Endothelial cell of umbilical vein (primary cell): ENCODE measurements around the gene HMGN1. TPM values are rescaled to one million over a fixed set of nuclear protein-coding genes. Genes with fewer than 3 reads are reported as not detected.

Experiments
- BruUV-seq: library from RNA; stranded (reverse); fragments of 400-500 nt; replicated peaks from 2 replicates; lab custom pipeline; 2021; lab: Mats Ljungman, UMichigan
- CTCF ChIA-PET: fragments of 300-600, 350-600 bp; sonication (Branson Sonifier 250); formaldehyde crosslinking; loops from one replicate; lab custom pipeline; 2021; ENCODE audit warnings: antibody characterized with exemption, inconsistent platforms; lab: Charles Lee
- POLR2A ChIA-PET: fragments of 300-600, 350-600 bp; sonication (Branson Sonifier 250); formaldehyde crosslinking; loops from one replicate; lab custom pipeline; 2021; ENCODE audit warnings: antibody characterized with exemption, inconsistent platforms; lab: Charles Lee
- DNase-seq: peaks from one replicate; pipeline ENCODE4 v3.0.0-alpha.2; 2011; ENCODE audit warnings: low read depth, low spot score
- FAIRE-seq: peaks from 2 replicates; lab custom pipeline; 2011; peaks lifted over from hg19 to GRCh38; lab: Jason Lieb, UNC
- H2AFZ ChIP-seq: 2 replicates; pipeline ENCODE4 v1.6.0; 2012; ENCODE audit warnings: low read depth, low read length, control low read depth, inconsistent platforms
- H3K27ac ChIP-seq: 2 replicates; pipeline ENCODE4 v1.5.1; 2011; ENCODE audit warnings: low read depth, mild to moderate bottlenecking, control low read depth, low read length, moderate library complexity; ENCODE audit not compliant: insufficient read depth
- H3K27me3 ChIP-seq, 2 experiments: 2 replicates each; pipeline versions ENCODE4 v1.6.0 to v1.6.1; 2011; ENCODE audit warnings: low read length in 2 of 2, mixed read lengths in 1 of 2; ENCODE audit not compliant: control insufficient read depth in 2 of 2, insufficient read depth in 2 of 2
- H3K36me3 ChIP-seq, 2 experiments: 2 replicates in 1 of 2; 3 replicates in 1 of 2; pipeline ENCODE4 v1.5.1; 2011; ENCODE audit warnings: low read length in 2 of 2, mild to moderate bottlenecking in 1 of 2, moderate library complexity in 1 of 2; ENCODE audit not compliant: control insufficient read depth in 2 of 2, insufficient read depth in 2 of 2; ENCODE audit errors: extremely low read depth in 1 of 2
- H3K4me1 ChIP-seq: 3 replicates; pipeline ENCODE4 v1.5.1; 2011; ENCODE audit warnings: mild to moderate bottlenecking, low read length; ENCODE audit not compliant: control insufficient read depth, insufficient read depth; ENCODE audit errors: extremely low read depth
- H3K4me2 ChIP-seq: 2 replicates; pipeline ENCODE4 v1.6.1; 2011; ENCODE audit warnings: low read length, control low read depth, mixed read lengths; ENCODE audit not compliant: insufficient read depth
- H3K4me3 ChIP-seq, 3 experiments: fragments of 200-600 bp in 1 of 3; sonication (generic), shearing (Covaris generic) in 1 of 3; replicated peaks in 1 of 3; 2 replicates each; pipeline ENCODE4 v1.5.1; 2011 to 2016; ENCODE audit warnings: control low read depth in 3 of 3, low read length in 3 of 3, mild to moderate bottlenecking in 2 of 3, inconsistent platforms in 1 of 3, low read depth in 1 of 3, moderate library complexity in 1 of 3; ENCODE audit not compliant: insufficient read depth in 1 of 3
- H3K79me2 ChIP-seq: 2 replicates; pipeline ENCODE4 v1.6.0; 2012; ENCODE audit warnings: low read length, inconsistent platforms; ENCODE audit not compliant: control insufficient read depth, insufficient read depth
- H3K9ac ChIP-seq: replicated peaks from 2 replicates; pipeline ENCODE3; 2011; ENCODE audit warnings: low read length, control low read depth; ENCODE audit not compliant: insufficient read depth; ENCODE audit errors: extremely low read depth
- H3K9me1 ChIP-seq: replicated peaks from 3 replicates; pipeline ENCODE4 v1.6.0; 2011; ENCODE audit warnings: mild to moderate bottlenecking, low read length; ENCODE audit not compliant: control insufficient read depth, insufficient read depth; ENCODE audit errors: extremely low read depth
- H3K9me3 ChIP-seq: replicated peaks from 2 replicates; pipeline ENCODE4 v1.5.1; 2012; ENCODE audit warnings: low read length, inconsistent platforms; ENCODE audit not compliant: control insufficient read depth, insufficient read depth
- H4K20me1 ChIP-seq: replicated peaks from 2 replicates; pipeline ENCODE3; 2011; ENCODE audit warnings: mild to moderate bottlenecking, low read length; ENCODE audit not compliant: control insufficient read depth, insufficient read depth; ENCODE audit errors: extremely low read depth
- CTCF ChIP-seq, 2 donors: IDR thresholded peaks; 1 replicate in 1 of 2; 2 replicates in 1 of 2; pipeline ENCODE4 v1.5.1; 2011; ENCODE audit warnings: low read length in 2 of 2, mild to moderate bottlenecking in 2 of 2, moderate library complexity in 2 of 2, control low read depth in 1 of 2, inconsistent platforms in 1 of 2, low read depth in 1 of 2; ENCODE audit not compliant: insufficient read depth in 1 of 2; ENCODE audit errors: extremely low read depth in 1 of 2
- EZH2 ChIP-seq: IDR thresholded peaks from 2 replicates; pipeline ENCODE4 v1.6.1; 2012; ENCODE audit warnings: borderline replicate concordance, low read depth, mild to moderate bottlenecking, moderate library complexity, low read length, inconsistent platforms; ENCODE audit not compliant: severe bottlenecking
- FOS ChIP-seq: IDR thresholded peaks from 2 replicates; pipeline ENCODE4 v1.6.1; 2011; ENCODE audit warnings: mild to moderate bottlenecking, low read length, moderate library complexity, borderline replicate concordance; ENCODE audit not compliant: insufficient read depth
- GATA2 ChIP-seq: IDR thresholded peaks from 2 replicates; pipeline ENCODE4 v1.7.0; 2011; ENCODE audit warnings: low read depth, mild to moderate bottlenecking, moderate library complexity, mixed read lengths, low read length; ENCODE audit not compliant: insufficient read length, insufficient read depth
- JUN ChIP-seq: IDR thresholded peaks from 2 replicates; pipeline ENCODE4 v1.6.1; 2011; ENCODE audit warnings: borderline replicate concordance, low read depth; ENCODE audit not compliant: insufficient read length, insufficient read depth
- MYC ChIP-seq: IDR thresholded peaks from one replicate; pipeline ENCODE4 v1.6.1; 2011; ENCODE audit warnings: mild to moderate bottlenecking, low read depth, low read length
- POLR2A ChIP-seq: IDR thresholded peaks from 2 replicates; pipeline ENCODE4 v1.6.1; 2012; ENCODE audit warnings: low read depth, mild to moderate bottlenecking, control low read depth, low read length
- POLR2AphosphoS5 ChIP-seq: IDR thresholded peaks from 2 replicates; pipeline ENCODE4 v1.6.1; 2012; ENCODE audit warnings: low read depth, mild to moderate bottlenecking, control low read depth, low read length, moderate library complexity; ENCODE audit not compliant: insufficient read depth
- dilution Hi-C: fragments of 300-500 bp; cut with MboI; formaldehyde crosslinking; loops from one replicate; pipeline ENCODE4 v1.15.0; 2019; ENCODE audit warnings: low sequenced_read_pairs; ENCODE audit not compliant: extremely low pct_ligation_motif_present
- intact Hi-C: fragments of 100-400 bp; cut with micrococcal nuclease; formaldehyde crosslinking; loops from one replicate; pipeline ENCODE4 v1.10.0; 2022
- polyA plus RNA-seq, 4 experiments: library from polyadenylated mRNA; depleted of rRNA in 3 of 4; stranded (reverse) in 3 of 4; unstranded in 1 of 4; fragments of >200 nt; gene quantifications; 2 replicates each; pipeline versions ENCODE4 v1.2.1 to v1.2.3, GENCODE V29; 2011 to 2012; ENCODE audit warnings: missing spikeins in 1 of 4
- total RNA-seq: library from RNA; stranded (reverse); gene quantifications from 2 replicates; pipeline ENCODE4 v1.2.3, GENCODE V29; 2021
- TF ChIP-seq, protein P1 (sequence below): IDR thresholded peaks from 2 replicates; pipeline ENCODE4 v1.6.1; 2011; ENCODE audit not compliant: insufficient read depth, insufficient read length

HMGN1 gene
- total and polyA plus RNA-seq, 2 donors (not counting 3 experiments of a cell fraction or from before 2014, with no cell fraction given), result 162 to 360 TPM

GRCh38 chr21:39300587-39300986 lies 48.3 kb downstream of the HMGN1 start:
- DNase-seq (no peak), FAIRE-seq (no peak)
- H3K4me2 ChIP-seq, result no peak overlapping the region
- H4K20me1 ChIP-seq, result peaks cover 2% of the 10 kb centered on the region
- TF ChIP-seq JUN (no peak), MYC (no peak), CTCF (IDR thresholded peaks at IDR 0.05; ENCODE audit: extremely low read depth in 1 of 2, insufficient read depth in 1 of 2, low read depth in 1 of 2, low read length in 2 of 2) (no peak), EZH2 (no peak), POLR2A (no peak), POLR2AphosphoS5 (no peak), GATA2 (no peak), FOS (no peak)
- TF ChIP-seq, protein P1, sequence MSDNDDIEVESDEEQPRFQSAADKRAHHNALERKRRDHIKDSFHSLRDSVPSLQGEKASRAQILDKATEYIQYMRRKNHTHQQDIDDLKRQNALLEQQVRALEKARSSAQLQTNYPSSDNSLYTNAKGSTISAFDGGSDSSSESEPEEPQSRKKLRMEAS, result no peak
- intact Hi-C loops (no loop called here), dilution Hi-C loops (no loop called here)
- H3K4me1 ChIP-seq, result no peaks in the 10 kb centered on the region
- H2AFZ ChIP-seq, result no peak overlapping the region
- H3K27ac ChIP-seq, result no peak overlapping the region
- H3K9me3 ChIP-seq, result no peaks in the 10 kb centered on the region
- POLR2A ChIA-PET, result no interaction called here
- no peak overlapping the region for H3K4me3 ChIP-seq
- H3K79me2 ChIP-seq, result peaks cover 10% of the 10 kb centered on the region
- H3K36me3 ChIP-seq, result peaks cover 2 to 6% of the 10 kb centered on the region in 2 experiments
- H3K9me1 ChIP-seq, result no peaks in the 10 kb centered on the region
- H3K9ac ChIP-seq, result no peak overlapping the region
- BruUV-seq, result no TSS peak
- CTCF ChIA-PET, result interaction anchor here (2.1 kb wide), 1 partner anchor 87 kb away, joined by 6 read pairs; no protein-coding TSS in a partner anchor
- no peaks in the 10 kb centered on the region for H3K27me3 ChIP-seq
